ENCODE data around the gene ADGRD1.

The ADGRD1 gene

DNA sequence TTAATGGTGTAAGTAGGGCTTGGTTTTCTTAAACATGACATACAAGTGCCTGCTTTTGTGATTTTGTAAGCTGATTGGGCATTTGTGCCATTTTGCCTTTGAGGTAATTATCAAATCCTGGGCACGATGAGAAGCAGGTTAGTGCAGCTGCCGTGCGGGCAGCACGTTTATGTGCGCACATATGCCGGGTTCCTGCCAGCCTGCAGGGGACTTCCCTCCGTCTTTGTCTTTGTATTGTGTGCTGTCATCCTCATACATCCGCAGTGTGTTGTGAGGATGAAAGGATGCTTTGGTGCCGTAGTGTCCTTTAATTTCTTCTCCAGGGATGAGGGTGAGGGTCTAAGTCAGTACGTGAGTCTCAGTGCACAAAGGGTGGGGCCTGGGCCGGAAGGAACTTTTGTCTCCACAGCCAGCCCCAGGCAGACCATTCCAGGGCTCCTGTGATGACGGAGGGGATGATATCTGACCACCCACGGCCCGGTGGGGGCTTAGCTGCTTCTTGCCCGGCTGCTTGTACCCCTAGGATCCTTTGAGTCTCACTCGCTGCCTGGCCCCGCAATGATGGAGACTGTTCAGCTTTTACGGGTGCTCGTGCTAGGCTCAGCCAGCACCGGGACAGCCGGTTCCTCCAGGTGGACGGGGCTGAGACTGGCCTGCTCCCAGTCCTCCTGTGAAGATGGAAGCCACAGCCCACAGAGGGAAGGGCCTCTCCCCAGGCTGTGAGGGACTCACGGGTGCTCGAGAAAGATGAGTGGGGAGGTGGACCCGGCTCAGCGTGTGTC is 54.6 kb downstream of the ADGRD1 start:
- DNase-seq, result no peak

DNA sequence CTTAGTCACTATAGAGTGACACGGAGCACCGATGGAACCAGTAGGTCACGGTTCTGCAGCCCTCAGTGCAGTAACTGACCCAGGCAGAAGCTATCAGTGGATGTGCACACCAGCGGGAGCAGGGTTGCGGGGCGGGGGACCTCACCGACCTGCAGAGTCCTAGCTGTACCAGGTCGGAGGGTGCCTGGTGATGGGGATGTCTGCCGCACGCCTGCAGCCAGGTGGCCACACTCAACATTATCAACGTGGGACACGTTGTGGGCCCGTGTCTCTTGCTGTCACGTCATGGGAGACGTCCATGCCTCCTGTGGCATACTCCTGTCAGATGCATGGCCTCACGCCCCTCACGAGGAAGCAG is 55.2 kb downstream of the ADGRD1 start:
- no peak for DNase-seq

DNA sequence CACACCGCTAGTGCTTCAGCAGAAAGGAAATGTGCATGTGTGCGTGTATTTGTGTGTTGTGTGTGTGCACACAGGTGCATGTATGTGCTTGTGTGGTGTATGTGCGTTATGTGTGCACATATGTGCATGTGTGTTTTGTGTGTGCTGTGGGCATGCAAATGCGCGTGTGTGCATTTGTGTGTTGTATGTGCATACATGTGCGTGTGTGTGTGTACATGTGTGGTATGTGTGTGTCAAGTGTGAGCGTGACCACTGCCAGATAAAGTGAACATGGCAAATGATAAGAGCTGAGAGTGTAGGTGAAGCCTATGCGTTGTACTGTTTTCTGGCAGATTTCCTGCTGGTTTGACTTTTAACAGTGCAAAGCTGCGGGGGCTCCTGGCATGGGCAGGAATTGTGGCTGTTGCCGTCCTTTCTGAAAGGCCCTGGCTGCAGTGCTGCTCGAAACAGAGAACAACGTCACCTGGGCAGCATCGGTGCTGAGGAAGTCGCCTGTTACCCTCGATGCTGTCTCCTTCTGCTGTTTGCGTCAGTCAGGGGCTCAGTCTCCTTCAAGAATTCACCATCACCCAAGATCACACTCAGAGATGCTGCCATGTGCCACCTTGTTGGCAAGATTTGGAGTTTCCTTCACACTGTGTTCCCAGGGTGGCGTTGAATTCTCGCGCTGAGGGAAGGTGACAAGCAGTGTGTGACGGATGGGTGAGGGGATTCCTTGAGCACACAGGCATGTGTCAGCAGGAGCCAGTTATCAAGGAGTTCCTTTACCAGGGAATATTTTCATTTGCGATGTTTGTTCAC is 56.1 kb downstream of the ADGRD1 start:
- DNase-seq, result no peak

DNA sequence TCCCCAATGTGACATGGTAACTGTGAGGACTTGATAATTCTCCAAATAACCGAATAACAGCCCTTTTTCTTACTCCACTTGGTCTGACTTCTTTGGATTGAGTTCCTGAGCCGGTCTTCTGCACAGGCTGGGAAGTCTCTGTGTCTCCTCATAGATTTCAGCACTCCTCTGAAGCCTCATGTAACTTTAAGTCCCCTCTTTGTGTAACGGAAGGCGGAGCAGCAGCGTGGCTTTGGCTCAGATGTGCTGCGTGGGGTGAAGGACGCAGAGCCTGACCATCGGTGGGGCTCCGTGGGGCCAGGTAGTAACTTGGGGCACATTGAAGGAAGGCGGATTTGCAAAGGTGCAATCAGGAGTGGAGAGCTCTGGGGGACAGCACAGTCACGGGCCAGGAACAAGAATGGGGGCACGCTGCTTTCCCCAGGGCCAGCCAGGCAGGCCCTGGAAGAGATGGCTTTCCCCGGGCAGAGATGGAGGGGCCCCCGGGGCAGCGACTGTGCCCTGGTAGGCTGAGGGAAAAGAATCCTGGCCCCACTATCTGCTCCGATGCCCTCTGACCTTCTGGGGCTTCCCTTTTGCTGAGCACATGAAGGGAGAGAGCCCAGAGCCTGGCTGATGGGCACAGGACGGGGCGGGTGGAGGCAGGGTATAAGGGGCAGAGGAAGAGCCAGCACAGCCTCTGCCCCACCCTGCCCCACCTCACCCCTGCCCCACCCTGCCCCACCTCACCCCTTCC is 56.9 kb downstream of the ADGRD1 start:
- DNase-seq, result no peak

DNA sequence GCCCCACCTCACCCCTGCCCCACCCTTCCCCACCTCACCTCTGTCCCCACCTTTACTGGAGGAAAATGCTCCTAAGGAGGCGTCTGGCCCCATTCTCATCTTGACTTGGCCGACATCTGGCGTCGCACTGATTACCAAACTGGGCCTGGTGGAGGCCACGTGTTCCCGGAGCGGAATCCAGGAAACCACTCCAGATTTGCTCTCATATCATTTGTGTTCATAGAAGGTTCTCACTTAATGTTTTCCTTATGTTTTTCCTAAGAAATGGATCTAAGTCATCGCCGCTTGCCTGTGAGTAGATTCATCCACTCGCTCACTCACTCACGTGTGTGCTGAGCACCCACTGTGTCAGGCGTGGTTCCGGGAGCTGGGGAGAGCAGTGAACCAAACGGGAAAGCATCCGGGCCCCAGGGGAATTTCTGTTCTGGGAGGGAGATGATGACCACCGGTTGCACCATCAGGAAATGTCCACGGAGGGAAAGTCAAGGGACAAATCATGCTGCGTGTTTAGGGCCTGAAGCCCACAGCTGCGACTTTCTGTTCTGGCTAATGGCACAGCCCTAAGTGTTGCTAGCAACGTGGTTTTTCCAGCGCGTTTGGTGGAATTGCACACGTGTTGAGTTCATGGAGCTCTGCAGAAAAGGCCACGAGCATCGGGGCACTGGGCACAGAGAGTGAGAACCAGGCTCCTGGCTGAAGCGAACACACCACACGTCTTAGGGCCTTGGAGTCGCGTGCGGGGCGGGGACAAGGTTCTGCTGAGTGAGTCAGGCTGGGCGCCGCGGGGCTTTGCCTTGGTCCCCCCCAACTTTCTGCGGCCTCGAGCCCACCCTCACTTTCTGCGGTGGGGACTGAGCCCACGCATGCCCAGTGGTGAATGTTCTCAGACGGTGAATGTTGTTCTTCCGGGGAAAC is 57.7 kb downstream of the ADGRD1 start:
- no peak for DNase-seq

DNA sequence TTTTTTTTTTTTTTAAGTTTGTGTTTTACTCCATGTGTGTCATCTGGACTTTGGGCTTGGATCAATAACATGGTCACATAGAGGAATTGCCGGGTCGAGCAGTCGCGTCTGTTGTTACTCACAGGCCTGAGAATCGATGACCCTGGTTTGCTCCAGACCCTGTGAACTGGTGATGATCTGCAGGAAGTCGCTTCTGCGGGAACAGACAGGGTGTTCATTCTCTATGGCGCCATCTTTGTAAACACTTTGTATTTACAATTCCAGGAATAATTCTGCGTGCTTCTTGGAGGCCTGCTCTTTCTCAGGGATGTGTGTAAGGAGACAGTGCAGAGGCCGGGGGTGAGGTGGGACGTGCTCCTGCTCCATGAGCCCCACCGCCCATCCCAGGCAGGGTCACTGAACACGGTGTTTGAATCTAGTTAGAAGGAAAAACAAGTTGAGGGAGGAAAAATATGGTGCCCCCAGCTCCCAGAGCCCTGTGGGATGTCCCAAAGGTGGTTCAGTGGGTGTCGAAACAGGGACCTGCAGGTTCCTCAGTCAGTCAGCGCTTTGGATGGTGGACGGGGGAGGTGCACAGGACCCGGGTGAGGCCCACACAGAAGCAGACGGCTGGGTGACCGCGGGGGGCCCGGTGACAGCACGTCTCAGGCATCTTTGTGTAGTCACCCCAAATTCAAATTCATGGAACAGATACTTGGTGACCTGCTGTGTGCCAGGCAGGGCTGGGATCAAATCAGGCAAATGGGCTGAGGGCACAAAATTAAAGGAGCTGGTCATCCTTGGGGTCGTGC is 58.8 kb downstream of the ADGRD1 start:
- no peak for DNase-seq

DNA sequence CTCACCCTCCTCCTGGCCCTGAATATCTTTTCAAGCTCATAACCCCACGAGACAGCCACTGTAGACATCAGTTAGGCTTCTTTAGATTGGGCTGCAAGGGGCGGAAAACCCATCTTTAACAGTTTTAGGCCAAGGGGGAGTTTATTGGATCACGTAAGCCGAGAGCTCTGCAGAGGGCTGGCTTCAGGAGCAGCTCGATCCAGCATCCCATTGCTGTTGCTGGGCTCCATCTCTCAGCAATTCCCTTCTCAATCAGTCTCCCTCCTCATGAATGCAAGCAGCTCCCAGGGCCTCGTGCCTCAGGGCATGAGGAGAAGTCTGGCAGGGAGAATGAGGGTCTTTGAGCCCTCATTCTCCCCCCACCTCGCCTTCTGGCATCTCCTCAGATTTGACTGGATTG is 59.4 kb downstream of the ADGRD1 start:
- DNase-seq, result no peak

DNA sequence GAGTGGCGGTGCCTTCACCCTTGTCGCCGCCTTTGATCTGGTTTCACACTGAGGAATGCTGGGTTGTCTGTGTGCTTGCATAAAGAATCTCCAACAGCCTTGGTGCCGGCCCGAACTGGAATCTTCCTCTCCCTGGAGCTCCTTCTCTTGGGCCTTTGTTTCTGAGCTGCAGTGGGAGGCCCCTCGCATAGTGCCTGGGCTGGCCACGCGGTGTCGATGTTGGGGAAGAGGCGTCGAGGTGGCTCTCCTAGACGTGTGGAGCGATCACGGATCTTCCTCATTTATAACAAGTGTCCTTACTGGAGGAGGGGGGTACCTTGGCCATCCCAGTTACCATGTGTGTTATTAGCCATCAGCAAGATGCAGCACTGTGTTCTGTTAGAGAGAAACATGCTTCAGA is 60.6 kb downstream of the ADGRD1 start:
- no peak for DNase-seq

DNA sequence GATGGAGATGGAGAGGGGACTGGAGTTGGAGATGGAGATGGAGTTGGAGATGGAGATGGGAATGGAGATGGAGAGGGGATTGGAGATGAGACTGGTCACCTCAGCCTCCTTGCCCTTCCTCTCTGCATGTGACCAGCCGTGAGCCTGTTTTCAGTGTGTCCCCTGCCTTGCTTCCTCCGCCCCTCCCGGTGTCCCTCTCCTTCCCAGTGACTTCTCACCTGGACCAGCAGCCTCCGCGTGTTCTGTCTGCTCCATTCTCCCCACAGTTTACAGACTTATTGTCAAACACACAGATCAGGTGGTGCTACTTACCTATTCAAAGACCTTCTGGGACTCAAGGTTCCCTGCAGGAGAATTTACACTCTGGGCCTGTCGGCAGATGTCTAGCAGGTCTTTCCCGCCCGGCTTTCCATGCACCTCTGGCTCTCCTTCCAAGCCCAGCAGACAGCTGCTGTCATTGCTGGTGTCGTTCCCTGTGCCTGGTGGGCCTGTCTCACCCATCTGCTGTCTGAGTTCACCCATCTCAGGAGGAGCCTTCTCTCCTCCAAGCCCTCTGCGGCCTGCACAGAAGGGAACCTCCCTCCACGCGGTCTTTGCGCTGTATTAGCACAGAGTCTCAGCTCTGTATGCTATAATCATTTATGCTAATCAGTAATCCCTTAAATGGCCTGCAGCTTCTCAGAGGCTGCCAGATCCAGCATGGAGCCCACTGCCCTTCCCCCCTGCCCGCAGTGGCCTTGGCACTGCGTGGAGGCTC is 62.1 kb downstream of the ADGRD1 start:
- no peak for DNase-seq

DNA sequence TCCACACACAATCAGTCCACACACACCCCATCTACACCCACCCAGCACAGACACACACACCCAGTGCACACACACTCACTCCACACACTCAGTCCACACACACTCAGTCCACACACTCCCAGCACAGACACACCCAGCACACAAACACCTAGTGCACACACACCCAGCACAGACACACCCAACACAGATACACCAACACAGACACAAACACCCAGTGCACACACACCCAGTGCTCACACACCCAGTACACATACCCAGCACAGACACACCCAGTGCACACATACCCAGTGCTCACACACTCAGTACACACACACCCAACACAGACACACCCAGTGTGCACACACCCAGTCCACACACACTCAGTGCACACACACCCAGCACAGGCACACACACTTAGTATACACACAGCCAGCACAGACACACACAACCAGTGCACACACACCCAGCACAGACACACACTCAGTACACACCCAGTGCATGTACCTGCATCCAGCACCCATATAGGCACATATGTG is 63.8 kb downstream of the ADGRD1 start:
- DNase-seq, result no peak

DNA sequence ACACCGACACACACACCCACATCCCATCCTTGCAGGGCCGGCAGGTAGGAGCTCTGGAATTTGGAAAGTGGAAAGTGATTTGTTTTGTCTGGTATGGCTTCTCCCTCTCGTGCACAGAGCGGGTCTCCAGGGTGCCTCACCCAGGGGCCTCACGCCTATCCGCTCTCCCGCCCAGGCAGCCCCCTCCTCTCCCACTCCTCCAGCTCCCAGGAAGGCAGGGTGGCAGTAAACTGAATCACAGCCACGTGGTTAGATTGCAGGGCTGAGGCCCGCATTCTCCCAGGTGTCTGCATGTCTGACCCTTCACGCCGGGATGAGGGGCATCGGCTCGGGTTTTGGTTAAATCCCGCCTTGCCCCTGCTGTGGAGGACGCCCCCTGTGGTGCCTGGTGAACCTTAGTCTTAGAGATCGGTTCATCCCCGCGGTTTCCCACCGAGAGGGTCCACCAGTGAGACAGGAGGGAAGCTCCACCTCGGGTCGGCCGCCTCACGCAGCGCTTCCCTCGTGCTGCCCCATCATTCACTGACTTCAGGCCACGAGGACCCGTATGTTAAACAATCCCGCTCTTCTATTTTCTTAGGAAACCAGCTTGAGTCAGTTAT is 64.4 kb downstream of the ADGRD1 start:
- DNase-seq, result no peak

DNA sequence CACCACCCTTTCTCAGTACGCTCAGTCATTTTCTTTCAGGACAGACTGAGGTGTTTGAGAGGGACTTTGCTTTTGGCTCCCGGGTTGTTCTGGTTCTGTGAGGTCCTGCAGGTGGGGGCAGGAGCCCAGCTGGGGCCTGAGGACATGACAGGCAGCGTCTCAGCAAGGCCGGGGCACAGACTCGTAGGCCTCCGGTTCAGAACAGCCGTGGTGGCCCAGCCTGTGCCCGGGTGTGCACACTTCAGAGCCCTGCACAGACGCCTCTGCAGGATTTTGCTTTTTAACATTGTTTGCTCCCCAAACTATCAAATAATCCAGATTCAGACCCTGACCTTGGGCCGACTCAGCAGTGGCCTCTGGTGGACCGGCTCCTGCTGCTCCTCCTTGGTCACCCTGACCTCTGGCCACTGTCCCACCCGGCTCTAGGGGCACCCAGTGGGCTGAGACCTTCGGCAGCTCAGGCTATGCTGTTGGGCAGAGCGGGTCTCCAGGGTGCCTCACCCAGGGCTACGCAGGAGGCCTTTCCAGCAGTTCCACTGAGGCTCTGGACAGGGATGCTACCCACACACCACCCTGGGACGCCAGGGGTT is 65.2 kb downstream of the ADGRD1 start:
- no peak for DNase-seq

DNA sequence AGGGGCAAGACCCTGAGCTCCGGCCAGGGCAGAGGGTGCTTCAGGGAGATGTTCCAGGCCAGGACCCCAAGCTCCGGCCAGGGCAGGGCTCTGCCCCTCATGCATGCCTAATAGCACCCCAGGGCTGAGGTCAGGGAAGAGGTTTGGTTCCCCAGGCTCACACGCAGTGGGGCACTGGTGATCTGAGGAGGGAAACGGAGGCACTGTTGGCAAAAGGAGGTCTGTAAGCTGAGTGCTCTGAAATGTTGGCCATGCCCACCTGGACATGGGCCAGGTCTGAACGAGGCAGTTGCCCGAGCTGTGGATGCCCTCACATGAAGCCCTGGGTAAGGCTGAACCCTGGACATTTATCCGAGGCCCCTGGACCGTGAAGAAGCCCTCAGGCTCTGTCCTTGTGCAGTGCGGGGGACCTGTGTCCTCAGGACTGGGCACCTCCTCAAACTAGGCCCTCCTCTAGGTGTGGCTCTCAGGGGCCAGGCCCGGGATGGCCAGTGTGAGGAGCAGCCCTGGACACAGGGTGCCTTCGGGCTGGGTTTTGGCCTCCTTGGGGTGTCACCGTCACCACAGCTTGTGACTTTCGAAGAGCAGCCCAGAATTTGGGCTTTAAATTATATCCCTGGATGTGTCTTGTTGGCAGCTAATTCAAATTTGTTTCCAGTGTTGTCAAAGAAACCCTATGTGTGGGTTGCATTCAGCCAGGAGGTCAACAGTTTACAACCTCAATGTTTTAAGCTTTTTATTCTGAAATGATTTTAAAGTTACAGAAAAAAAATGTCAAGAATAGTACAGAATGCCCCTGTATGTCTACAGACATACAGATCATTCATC is 66.8 kb downstream of the ADGRD1 start:
- DNase-seq, result no peak

DNA sequence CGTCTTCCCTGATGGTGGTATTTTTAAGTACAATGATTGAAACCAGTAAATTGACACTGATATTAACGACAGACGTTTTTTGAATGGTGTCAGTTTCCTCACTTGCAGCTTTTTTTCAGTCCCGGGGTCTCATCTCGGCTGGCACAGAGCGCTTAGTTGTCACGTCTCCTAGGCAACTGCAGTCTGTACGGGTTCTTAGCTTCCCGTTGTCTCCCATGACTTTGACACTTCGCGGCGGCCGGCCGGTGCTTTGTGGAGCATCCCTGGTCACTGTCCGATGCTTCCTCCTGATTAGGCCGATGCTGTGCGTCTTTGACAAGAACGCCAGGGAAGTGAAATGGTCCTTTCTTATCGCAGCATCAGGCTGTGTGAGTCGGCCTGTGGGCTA is 67.4 kb downstream of the ADGRD1 start:
- DNase-seq, result no peak

DNA sequence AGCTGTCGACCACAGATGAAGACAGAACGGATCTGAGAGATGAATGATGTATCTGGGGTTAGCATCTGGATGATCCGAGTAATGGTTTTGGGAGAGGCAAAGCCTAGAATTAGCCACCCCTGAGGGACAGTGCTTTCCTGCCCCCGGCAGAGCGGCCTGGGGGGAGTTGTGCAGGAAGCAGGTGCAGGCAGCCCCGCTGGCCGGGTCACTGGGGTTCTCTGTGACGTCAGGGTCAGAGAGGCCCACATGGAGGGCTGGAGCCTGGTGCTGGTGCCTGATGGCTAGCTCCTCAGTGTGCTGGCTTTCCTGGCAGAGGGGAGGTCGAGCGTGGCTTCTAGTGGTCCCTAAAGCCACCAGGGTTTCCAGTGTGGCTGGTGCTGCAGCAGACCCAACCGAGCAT is 70.3 kb downstream of the ADGRD1 start:
- DNase-seq, result no peak

DNA sequence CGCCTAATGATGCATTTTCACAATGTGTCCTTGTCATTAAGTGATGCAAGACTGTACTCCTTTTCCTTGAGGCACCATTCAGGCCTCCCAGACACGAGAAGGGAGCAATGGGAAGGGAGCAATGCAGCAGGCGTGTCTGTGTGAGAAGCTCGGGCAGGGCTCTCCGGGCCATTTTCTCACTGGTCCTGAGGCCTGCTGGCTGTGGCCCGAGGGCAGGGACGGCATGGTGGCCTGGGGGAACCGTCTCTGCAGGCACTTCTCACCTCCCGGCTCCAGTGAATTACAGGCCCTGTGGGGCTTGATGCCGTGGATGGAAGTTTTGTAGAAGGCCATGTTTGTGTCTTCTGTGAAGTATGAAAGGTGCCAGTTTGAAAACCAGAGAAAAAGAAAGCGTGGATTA is 71.0 kb downstream of the ADGRD1 start:
- DNase-seq, result no peak

DNA sequence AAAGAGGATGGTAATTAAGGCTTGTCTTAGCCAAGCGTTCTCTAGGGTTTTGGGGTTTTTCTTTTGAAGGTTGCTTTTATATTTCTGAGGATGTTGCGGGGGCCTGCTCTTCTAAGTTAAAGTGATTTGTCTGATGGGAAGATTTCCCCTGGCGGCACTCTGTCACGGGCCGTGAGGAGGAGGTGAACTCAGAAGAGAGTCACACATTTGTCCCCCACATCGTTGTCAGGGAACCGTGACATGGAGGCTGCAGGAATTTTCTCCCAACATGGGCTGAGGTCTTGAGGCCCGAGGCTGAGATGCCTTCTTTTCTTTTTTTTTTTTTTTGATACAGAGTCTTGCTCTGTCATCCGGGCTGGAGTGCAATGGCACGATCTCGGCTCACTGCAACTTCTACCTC is 71.5 kb downstream of the ADGRD1 start:
- DNase-seq, result no peak

DNA sequence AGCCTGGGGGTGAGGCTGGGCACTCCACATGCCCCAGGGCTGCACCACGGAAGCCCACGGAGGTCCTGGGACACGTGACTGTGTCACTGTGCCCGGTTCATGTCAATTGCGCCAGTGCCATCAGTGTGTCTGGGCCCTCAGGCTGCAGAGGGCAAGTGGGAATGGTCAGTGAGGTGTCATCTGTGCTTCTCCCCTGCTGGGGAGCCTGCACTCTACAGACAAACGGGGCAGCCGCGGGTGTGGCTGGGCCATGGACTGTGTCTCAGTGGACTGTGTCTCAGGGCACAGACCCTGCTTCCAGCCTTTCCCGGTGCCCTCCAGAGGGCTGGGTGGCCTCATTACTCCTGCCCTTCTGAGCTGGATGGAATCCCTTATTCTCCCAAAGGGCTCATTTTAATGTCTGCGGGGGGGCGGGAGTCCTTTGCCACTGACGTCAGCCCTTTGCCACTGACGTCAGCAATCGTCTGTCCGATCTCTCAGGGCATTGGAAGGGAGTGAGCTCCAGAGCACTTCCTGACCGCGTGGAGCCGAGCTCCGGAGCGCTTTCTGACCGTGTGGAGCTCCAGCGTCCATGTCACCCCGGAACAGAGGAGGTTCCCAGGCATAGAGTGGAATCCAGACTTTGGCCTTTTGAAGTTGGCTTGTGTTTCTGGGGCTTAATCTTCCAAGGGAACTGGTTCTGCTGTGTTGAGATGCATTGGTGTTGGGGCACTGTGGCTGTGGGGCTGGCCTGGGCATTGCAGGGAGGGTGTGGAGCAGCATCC is 72.4 kb downstream of the ADGRD1 start:
- no peak for DNase-seq
